ENCODE measurements around the gene TNK2.

DNA sequence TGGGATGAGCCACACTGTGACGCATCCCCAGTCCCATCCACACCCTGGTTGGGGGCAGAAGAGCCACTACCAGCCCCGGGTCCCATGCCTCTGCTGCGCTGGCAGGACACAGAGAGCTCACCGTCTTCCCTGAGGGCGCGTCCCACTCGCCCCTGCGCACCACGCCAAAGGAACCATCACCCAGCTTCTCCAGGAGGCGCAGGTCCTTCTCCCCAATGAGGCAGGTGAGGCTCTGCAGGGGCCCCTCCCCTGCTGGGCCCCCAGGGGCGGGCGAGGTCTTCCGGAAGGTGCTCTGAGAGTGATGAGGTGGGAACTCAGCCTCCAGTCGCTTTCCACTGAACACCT, 23.7 kb downstream of the TNK2 start:
- TF ChIP-seq EZH2 (IDR thresholded peaks at IDR 0.05; ENCODE audit: insufficient read depth, poor library complexity, severe bottlenecking) (no peak), EZH2phosphoT487 (IDR thresholded peaks at IDR 0.05; ENCODE audit: insufficient read depth, low read depth) (no peak)

Data from GM23248 (cell line).